CD4-positive, alpha-beta T cell treated with Interleukin-6 for 4 hours (primary cell): ENCODE data around the gene CAMSAP3.
"Not testable (repeated sequence)": the region's sequence is repeated elsewhere in the genome, so short reads cannot be mapped to it uniquely, and the experiment has no call there.

Source experiments
- DNase-seq: peaks from one replicate; pipeline ENCODE4 v3.0.0-alpha.2; 2020; ENCODE audit warnings: mixed read lengths

CAMSAP3 gene

GRCh38 chr19:7595466-7596133 is at the start of gene CAMSAP3:
Gene CAMSAP3 (plus strand): TSS chr19:7595863. CDS start chr19:7596003, 140 bp downstream.
- DNase-seq: peak; percentile 51

DNA sequence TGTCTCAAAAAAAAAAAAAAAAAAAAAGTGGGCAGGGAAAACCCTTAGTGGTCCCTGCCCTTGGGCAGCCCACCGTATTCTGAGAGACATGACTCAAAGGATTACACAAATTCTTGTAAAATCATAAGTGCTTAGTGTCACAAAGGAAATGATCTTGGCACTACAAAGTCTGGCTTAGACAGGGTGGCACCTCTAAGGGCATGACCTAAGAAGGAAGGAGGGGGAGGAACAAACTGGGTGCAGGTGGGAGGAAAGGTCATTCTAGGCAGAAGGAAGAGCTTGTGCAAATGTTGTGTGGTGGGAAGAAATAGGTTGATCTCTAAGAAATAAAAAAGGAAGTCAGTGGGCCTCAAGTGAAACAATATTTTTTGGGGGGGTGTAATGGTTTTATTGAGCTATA is 49.8 kb upstream of the CAMSAP3 start:
- DNase-seq: no peak

DNA sequence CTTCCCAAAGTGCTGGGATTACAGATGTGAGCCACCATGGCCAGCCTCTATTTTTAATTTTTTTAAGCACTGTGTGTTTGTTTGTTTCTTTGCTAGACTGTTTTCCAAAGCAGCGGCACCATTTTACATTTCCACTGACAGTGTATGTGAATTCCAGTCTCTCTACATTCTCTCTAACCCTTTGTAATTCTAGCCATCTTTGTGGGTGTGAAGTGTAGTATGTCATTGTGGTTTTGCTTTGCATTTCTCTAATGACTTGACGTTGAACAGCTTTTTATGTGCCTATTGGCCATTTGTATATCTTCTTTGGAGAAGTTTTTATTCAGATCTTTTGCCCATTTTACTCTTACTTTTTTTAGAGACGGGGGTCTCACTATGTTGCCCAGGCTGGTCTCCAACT is 48.5 kb upstream of the CAMSAP3 start:
- no peak for DNase-seq

GRCh38 chr19:7549429-7550148 is 46.1 kb upstream of the CAMSAP3 start:
- no peak for DNase-seq

DNA sequence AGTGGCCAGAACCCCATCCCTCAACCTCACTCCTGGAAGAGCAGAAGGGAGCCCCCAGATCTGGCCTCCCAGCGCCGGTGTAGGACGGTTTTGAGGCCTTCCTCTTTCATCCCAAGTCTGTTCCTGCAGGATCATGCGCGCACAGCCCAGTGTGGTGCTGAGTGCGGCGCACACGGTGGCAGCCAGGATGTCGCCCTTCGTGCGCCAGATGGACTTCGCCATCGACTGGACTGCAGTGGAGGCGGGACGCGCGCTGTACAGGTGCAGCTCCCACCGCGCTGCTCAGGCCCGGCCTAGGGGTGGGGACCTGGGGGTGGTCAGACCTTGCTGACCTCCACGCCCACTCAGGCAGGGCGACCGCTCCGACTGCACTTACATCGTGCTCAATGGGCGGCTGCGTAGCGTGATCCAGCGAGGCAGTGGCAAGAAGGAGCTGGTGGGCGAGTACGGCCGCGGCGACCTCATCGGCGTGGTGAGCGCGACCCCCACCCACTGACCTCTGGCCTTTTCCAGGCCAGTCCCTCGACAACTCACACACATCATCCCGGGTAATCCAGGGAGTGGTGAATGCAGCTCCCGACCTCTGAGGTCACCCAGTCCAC is 45.4 kb upstream of the CAMSAP3 start:
- no peak for DNase-seq

DNA sequence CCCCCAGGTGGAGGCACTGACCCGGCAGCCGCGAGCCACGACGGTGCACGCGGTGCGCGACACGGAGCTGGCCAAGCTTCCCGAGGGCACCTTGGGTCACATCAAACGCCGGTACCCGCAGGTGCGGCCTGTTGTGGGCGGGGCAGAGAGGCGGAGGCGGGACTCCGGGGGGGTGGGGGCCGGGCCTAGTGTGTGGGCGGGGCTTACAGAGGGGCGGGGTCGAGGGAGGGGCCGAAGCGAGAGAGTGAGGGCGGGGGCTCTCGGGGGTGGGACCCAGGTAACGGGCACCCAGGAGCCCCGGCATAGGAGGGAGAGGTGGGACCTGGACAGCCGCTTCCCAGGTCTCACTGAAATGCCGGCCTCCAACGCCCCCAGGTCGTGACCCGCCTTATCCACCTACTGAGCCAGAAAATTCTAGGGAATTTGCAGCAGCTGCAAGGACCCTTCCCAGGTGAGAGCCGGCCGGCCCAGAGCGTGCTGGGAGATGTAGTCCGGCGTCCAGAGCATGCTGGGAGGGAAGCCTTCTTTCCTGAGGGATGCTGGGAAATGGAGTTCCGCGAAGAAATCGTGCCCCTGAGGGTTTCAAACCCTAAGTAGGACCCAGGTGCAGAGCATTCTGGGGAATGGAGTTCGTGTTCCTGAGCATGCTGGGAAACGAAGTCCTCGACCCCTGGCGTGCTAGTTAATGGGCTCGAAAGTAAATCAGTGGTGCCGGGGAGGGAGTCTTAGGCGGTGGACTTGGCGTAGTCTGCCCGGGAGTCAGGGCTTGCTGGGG is 44.5 kb upstream of the CAMSAP3 start:
- peak; percentile 62 for DNase-seq

DNA sequence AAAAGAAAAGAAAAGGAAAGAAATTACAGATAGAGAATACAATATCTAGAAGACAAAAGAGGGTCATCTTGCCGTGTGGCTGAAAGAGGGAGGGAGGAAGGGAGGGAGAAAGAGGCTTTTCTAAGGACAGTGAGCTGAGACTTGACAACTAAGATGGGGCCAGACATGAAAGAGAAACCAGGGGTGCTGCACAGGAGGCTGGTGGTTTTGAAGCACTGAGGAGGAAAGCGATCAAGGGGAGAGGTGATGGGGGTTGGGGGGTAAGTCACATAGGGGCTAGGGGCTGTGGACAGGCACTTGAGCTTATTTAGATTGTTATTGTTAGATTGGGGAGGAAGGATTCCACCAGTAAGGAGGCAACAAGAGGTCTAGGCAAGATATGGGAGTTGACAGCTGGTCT is 42.9 kb upstream of the CAMSAP3 start:
- no peak for DNase-seq

DNA sequence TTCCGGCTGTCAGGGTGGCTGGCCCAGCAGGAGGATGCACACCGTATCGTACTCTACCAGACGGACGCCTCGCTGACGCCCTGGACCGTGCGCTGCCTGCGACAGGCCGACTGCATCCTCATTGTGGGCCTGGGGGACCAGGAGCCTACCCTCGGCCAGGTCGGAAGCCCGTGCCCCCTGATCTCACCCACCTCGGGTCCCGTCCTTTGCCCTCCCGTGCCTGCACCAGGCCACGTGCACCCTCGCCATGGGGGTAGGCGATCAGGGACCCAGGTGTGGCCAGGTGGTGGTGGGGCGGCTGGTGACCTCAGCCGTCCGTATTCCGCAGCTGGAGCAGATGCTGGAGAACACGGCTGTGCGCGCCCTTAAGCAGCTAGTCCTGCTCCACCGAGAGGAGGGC is 41.1 kb upstream of the CAMSAP3 start:
- DNase-seq: no peak

GRCh38 chr19:7554990-7555864 is 40.4 kb upstream of the CAMSAP3 start:
- DNase-seq: no peak

- DNase-seq: no peak
Measured at GRCh38 chr19:7556696-7557315, 38.9 kb upstream of the CAMSAP3 start.

DNA sequence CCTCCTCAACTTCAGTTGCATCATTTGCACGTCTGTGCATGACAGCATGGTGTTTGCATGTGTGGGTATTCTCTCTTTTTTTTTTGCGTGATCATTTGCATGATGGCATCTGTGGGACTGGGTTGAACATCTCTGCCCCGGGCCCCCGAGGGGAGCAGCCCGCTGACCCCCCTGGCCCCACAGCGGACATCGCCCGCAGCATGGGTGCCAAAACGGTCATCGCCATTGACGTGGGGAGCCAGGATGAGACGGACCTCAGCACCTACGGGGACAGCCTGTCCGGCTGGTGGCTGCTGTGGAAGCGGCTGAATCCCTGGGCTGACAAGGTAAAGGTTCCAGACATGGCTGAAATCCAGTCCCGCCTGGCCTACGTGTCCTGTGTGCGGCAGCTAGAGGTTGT is 37.0 kb upstream of the CAMSAP3 start:
- DNase-seq: no peak

DNA sequence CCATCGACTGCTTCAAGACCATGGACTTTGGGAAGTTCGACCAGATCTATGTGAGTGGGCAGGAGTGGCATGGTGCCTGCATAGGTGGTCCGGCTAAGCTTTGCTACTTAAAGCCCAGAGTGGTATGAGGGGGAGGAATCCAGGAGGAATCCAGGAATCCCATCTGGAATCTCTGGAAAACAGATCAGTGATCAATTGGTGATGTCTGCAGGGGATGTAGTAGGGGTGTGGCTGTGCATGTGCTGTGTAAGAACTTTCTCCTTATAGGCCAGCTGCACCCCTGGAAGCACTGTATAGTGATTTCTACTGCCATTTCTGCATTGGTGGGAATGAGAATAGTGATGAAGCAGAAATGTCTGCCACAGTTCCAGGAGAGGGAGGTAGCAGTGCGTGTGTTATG is 36.6 kb upstream of the CAMSAP3 start:
- no peak for DNase-seq

- no peak for DNase-seq
Measured at GRCh38 chr19:7560255-7560654, 35.4 kb upstream of the CAMSAP3 start.

- no peak for DNase-seq
Measured at GRCh38 chr19:7561325-7561724, 34.3 kb upstream of the CAMSAP3 start.

DNA sequence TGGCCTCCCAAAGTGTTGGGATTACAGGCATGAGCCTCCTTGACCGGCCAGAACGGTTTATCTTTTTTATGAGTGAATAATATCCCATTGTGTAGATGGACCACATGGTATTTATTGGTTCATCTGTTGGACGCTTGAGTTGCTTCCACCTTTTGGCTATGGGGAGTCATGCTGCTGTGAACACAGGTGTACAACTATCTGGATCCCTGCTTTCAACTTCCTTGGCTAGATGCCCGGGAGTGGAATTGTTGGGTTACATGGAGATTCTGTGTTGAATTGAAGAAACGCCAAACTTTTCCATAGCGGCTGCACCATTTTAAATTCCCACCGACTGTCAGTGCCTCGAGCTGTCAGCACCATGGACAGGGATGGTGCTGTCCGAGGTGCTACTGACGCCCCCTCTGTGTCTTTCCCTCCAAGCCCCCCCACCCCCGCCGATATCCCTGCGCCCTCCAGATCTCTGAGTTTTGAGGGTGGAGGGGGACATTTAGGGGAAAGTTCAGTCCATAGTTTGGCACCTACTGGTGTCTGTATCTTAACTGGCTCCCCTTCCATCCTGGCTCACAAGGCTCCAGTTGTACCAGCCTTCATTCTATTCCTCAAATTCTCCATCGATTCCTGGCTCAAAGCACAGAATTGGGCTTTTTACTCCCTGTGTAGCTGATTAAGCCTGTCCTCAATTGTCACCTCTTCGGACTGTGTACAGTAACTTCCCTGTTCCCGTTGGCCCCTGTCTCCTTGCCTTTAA is 32.8 kb upstream of the CAMSAP3 start:
- no peak for DNase-seq

DNA sequence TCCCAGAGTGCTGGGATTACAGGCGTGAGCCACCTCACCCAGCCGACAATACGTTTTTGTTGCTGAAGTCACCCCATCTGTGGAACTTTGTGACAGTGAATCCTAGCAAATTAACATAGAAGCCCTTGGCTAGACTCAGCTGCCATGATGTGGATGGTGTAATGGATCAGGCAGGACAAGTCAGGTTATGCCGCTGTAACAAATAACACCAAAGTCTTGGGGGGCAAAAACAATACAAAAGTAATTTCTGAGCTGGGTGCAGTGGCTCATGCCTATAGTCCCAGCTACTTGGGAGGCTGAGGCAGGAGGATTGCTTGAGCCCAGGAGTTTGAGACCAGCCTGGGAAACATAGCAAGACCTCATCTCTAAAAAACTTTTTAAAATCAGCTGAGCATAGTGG is 30.8 kb upstream of the CAMSAP3 start:
- DNase-seq: no peak

DNA sequence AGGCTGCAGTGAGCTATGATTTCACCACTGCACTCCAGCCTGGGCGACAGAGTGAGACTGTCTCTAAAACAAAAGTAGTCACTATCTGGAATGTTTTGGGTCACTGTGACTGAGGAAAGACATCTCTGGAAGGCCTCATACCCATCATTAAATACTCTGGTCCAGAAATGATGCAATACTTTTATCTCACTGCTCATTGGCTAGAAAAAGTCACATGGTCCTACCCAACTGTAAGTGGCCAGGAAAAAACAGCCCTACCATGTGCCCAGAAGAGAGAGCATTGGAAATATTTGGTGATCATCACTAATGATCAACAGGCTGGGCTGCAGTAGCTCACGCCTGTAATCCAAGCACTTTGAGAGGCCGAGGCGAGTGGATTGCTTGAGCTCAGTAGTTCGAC is 30.3 kb upstream of the CAMSAP3 start:
- DNase-seq: no peak

GRCh38 chr19:7570761-7571160 is 24.9 kb upstream of the CAMSAP3 start:
- no peak for DNase-seq

- no peak for DNase-seq
Measured at GRCh38 chr19:7575434-7576040, 20.1 kb upstream of the CAMSAP3 start.

DNA sequence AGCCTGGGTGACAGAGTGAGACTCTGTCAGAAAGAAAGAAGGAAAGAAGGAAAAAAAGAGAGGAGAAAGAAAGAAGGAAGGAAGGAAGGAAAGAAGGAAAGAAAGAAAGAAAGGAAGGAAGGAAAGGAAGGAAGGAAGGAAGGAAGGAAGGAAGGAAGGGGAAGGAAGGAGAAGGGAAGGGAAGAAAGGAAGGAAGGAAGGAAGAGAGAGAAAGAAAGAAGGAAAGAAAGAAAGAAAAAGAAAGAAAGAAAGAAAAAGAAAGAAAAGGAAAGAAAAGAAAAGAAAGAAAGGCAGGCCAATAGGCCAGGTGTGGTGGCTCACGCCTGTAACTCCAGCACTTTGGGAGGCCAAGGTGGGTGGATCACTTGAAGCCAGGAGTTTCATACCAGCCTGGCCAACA is 18.2 kb upstream of the CAMSAP3 start:
- not testable (repeated sequence) for DNase-seq

DNA sequence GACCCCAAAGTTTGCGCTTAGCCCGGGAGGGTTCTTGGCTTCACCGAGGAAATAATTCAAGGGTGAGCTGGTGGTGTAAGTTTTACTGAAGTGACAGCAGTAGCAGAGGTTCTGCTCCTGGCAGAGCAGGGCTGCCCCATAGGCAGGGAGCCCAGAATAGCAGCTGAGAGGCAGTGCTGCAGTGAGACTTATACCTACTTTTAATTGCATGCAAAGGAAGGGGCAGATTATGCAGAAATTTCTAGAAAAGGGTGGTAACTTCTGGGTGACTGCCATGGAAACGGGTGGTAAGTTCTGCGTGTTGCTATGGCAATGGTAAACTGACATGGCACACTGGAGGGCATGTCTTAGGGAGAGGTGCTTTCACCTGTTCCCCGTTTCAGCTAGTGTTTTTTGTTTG is 17.5 kb upstream of the CAMSAP3 start:
- DNase-seq: no peak
